K562 (cell line): Measurements from ENCODE around the gene TLR8. TPM values are rescaled to one million over a fixed set of nuclear protein-coding genes. Genes with fewer than 3 reads are reported as not detected.
A peak's percentile ranks its signal among the peaks of the same experiment; 100 is the strongest.

Experiments
- AFF4 ChIP-seq: sonication (generic); formaldehyde crosslinking; IDR thresholded peaks from 2 replicates; pipeline ENCODE4 v1.8.0; 2023; ENCODE audit warnings: mild to moderate bottlenecking, missing genetic modification reagents
- BACH1 ChIP-seq: fragments of 200-800 bp; sonication (Bioruptor generic); IDR thresholded peaks from 2 replicates; pipeline ENCODE4 v1.6.1; 2016; ENCODE audit warnings: missing genetic modification characterization, missing compliant biosample characterization
- CBX1 ChIP-seq: sonication (generic); IDR thresholded peaks from 2 replicates; pipeline ENCODE4 v1.6.1; 2016; ENCODE audit warnings: antibody characterized with exemption, low read depth, mild to moderate bottlenecking
- CTCFL ChIP-seq: IDR thresholded peaks from 2 replicates; pipeline ENCODE4 v1.6.1; 2011; ENCODE audit warnings: borderline replicate concordance, low read depth, mild to moderate bottlenecking, moderate library complexity, low read length; ENCODE audit not compliant: insufficient read depth, poor library complexity, severe bottlenecking
- MYC ChIP-seq, 2 experiments: fragments of 250-450 bp in 1 of 2; sonication (Bioruptor Pico) in 1 of 2; IDR thresholded peaks; 2 replicates each; pipeline versions ENCODE4 v1.5.1 to v1.6.1; 2012 to 2021; ENCODE audit warnings: low read depth in 2 of 2, borderline replicate concordance in 1 of 2, improper control_type of control experiment in 1 of 2, low read length in 1 of 2, mild to moderate bottlenecking in 1 of 2, moderate library complexity in 1 of 2
- SREBF2 ChIP-seq: sonication (generic); formaldehyde crosslinking; IDR thresholded peaks from 2 replicates; pipeline ENCODE4 v1.4.0; 2020; ENCODE audit warnings: mild to moderate bottlenecking, missing genetic modification reagents
- TRIM24 ChIP-seq, 2 experiments: fragments of 450-650 bp; IDR thresholded peaks; 2 replicates each; pipeline ENCODE4 v1.6.1; 2016
- YY1 ChIP-seq, 3 experiments: IDR thresholded peaks; 2 replicates each; pipeline ENCODE4 v1.6.1; 2011; ENCODE audit warnings: low read length in 2 of 3, mild to moderate bottlenecking in 2 of 3, moderate library complexity in 2 of 3, borderline replicate concordance in 1 of 3, control low read depth in 1 of 3, low read depth in 1 of 3; ENCODE audit not compliant: insufficient read depth in 3 of 3, insufficient replicate concordance in 2 of 3, control insufficient read depth in 1 of 3, insufficient read length in 1 of 3; ENCODE audit errors: extremely low read depth in 1 of 3
- ZBTB33 ChIP-seq: sonication (generic); formaldehyde crosslinking; IDR thresholded peaks from 2 replicates; pipeline ENCODE4 v1.8.1; 2023; ENCODE audit warnings: mild to moderate bottlenecking, missing genetic modification reagents
- ZC3H4 ChIP-seq: sonication (generic); formaldehyde crosslinking; IDR thresholded peaks from 2 replicates; pipeline ENCODE4 v1.9.0; 2021; ENCODE audit warnings: missing genetic modification reagents, borderline replicate concordance
- ZNF551 ChIP-seq: fragments of 250-450 bp; sonication (Bioruptor Pico); IDR thresholded peaks from 2 replicates; pipeline ENCODE4 v1.5.0; 2021; ENCODE audit warnings: mild to moderate bottlenecking, moderate library complexity
- ZNF589 ChIP-seq: fragments of 200-800 bp; sonication (Bioruptor generic); IDR thresholded peaks from 2 replicates; pipeline ENCODE4 v1.6.1; 2016; ENCODE audit warnings: low read depth, missing genetic modification characterization, missing compliant biosample characterization
- ZNF830 ChIP-seq: fragments of 250-450 bp; sonication (Bioruptor Pico); IDR thresholded peaks from 2 replicates; pipeline ENCODE4 v1.5.0; 2021; ENCODE audit warnings: mild to moderate bottlenecking
- polyA plus RNA-seq, 8 experiments: library from polyadenylated mRNA; depleted of rRNA in 4 of 8; stranded (reverse) in 5 of 8; unstranded in 3 of 8; fragments of >200 nt; fragmentation: Nextera tagmentation in 2 of 8; fragmentation: Illumina TruSeq in 1 of 8; extraction: Ambion mirVana in 2 of 8; extraction: Trizol in 1 of 8; gene quantifications; 2 replicates each; pipeline versions ENCODE4 v1.2.1 to v1.2.3, GENCODE V29; 2011 to 2014; ENCODE audit warnings: inconsistent platforms in 1 of 8, missing spikeins in 1 of 8
- total RNA-seq, 7 experiments: library from RNA; depleted of rRNA in 6 of 7; stranded (reverse); fragments of >200 nt in 6 of 7; fragmentation: Illumina TruSeq in 2 of 7; extraction: Trizol in 2 of 7; gene quantifications; 2 replicates each; pipeline versions ENCODE4 v1.2.1 to v1.2.3, GENCODE V29; 2011 to 2021; ENCODE audit warnings: low replicate concordance in 1 of 7

Gene TLR8
- total and polyA plus RNA-seq, 9 of the 15 experiments (the other 6 are each of a cell fraction or from before 2014, with no cell fraction given), result not detected

GRCh38 chrX:12950851-12951594, 44.6 kb downstream of the TLR8 start (continued):
- TF ChIP-seq CTCFL, result no peak
- TF ChIP-seq ZC3H4 (CRISPR knock-in tag), result no peak
- no peak for TF ChIP-seq ZNF830 (CRISPR knock-in tag)
- no peak for TF ChIP-seq CBX1
- TF ChIP-seq TRIM24 (IDR thresholded peaks at IDR 0.05), result 0 out of 4 replicates have a peak, but pooled peaks of 1 of the 2 experiments have one; percentile 13
- TF ChIP-seq ZBTB33 (CRISPR knock-in tag), result peak; percentile 91
- no peak for TF ChIP-seq ZNF551 (CRISPR knock-in tag)
- TF ChIP-seq MYC (IDR thresholded peaks at IDR 0.05; ENCODE audit: low read depth, low read length), result 0 out of 2 replicates have a peak, but pooled peaks have one; percentile 32
- TF ChIP-seq MYC (CRISPR knock-in tag; IDR thresholded peaks at IDR 0.05; ENCODE audit: borderline replicate concordance, low read depth), result no peak
- peak; percentile 13 to 90 (median 75) for TF ChIP-seq YY1 (IDR thresholded peaks at IDR 0.05; ENCODE audit: borderline replicate concordance in 1 of 3, control insufficient read depth in 1 of 3, extremely low read depth in 1 of 3, insufficient read depth in 3 of 3, insufficient read length in 1 of 3, insufficient replicate concordance in 2 of 3, low read depth in 1 of 3, low read length in 2 of 3)
- peak; percentile 47; the same call in 1 of the 2 replicates for TF ChIP-seq ZNF589
- peak; percentile 4; the same call in 1 of the 2 replicates for TF ChIP-seq BACH1 (tag)
- TF ChIP-seq AFF4 (CRISPR knock-in tag), result no peak
- TF ChIP-seq SREBF2 (CRISPR knock-in tag), result no peak
